Measurements from ENCODE around the gene WDR45B.

Gene WDR45B

GRCh38 chr17:82619641-82620040 is 28.6 kb downstream of the WDR45B start:
- no peak for DNase-seq

GRCh38 chr17:82619211-82619610 is 29.0 kb downstream of the WDR45B start:
- DNase-seq = no peak

GRCh38 chr17:82616021-82616711 is 32.1 kb downstream of the WDR45B start:
- no peak for DNase-seq

- DNase-seq = no peak
Measured at GRCh38 chr17:82615084-82616020, 32.9 kb downstream of the WDR45B start.

GRCh38 chr17:82614095-82614631 is 34.1 kb downstream of the WDR45B start:
- DNase-seq = no peak

- DNase-seq = no peak
Measured at GRCh38 chr17:82613283-82614094, 34.8 kb downstream of the WDR45B start.

GRCh38 chr17:82611140-82612058 is 36.8 kb downstream of the WDR45B start:
- no peak for DNase-seq

- DNase-seq = no peak
Measured at GRCh38 chr17:82609655-82610054, 38.6 kb downstream of the WDR45B start.

GRCh38 chr17:82608816-82609215 is 39.4 kb downstream of the WDR45B start:
- DNase-seq = no peak

- no peak for DNase-seq
Measured at GRCh38 chr17:82605939-82606600, 42.2 kb downstream of the WDR45B start.

- no peak for DNase-seq
Measured at GRCh38 chr17:82604532-82604931, 43.7 kb downstream of the WDR45B start.

GRCh38 chr17:82603981-82604448 is 44.2 kb downstream of the WDR45B start:
- DNase-seq = no peak

GRCh38 chr17:82602986-82603710 is 45.1 kb downstream of the WDR45B start:
- no peak for DNase-seq

GRCh38 chr17:82602487-82602886 is 45.8 kb downstream of the WDR45B start:
- DNase-seq = no peak

GRCh38 chr17:82601447-82602000 is 46.7 kb downstream of the WDR45B start:
- no peak for DNase-seq

GRCh38 chr17:82600731-82601446 is 47.4 kb downstream of the WDR45B start:
- DNase-seq = no peak

GRCh38 chr17:82599674-82600661 is 48.3 kb downstream of the WDR45B start:
- no peak for DNase-seq
